Adrenal gland (tissue), 5 donors: ENCODE data around the gene NABP2.

ENCODE experiments used
- CTCF ChIP-seq, 6 experiments: fragments of 450-650 bp in 4 of 6; fragments of 200-600 bp in 2 of 6; sonication (generic) in 1 of 6; IDR thresholded peaks; 1 replicate in 5 of 6; 2 replicates in 1 of 6; pipeline versions ENCODE4 v1.5.1 to v1.8.0; 2016 to 2021; ENCODE audit warnings: antibody characterized with exemption in 6 of 6, mild to moderate bottlenecking in 2 of 6, moderate library complexity in 1 of 6
- POLR2A ChIP-seq, 2 donors: fragments of 450-650 bp; IDR thresholded peaks; one replicate each; pipeline ENCODE4 v1.6.1; 2017; ENCODE audit warnings: antibody characterized with exemption in 2 of 2, mild to moderate bottlenecking in 2 of 2, moderate library complexity in 1 of 2
- donor health status: DM: no; HTN: no; CAD: no.

DNA sequence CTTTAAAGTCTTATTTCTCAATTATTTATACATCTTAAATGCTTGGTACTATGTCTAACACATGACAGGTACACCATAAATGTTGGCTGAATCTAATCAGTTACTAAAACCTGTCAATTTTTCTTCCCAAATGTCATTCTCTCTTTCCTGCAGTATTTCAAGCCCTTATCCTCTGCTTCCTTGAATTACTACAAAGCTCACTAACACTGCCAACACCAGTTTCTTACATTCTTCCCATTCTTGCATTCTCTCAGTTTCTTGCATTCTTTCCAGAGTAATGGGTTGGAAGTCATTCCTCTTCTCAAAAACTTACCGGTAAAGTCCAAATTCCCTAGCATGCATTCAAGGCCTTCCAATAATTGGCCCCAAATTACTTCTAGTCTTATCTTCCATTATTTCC is 25.3 kb upstream of the NABP2 start:
- no peak for TF ChIP-seq CTCF (IDR thresholded peaks at IDR 0.05)
- TF ChIP-seq POLR2A (IDR thresholded peaks at IDR 0.05) = no peak
